Astrocyte of the spinal cord (primary cell): ENCODE data around the gene KRTAP5-11.
"Not testable (repeated sequence)": the region's sequence is repeated elsewhere in the genome, so short reads cannot be mapped to it uniquely, and the experiment has no call there.

Experiments
- DNase-seq: peaks from one replicate; pipeline ENCODE4 v3.0.0; 2011; ENCODE audit warnings: low read depth, low spot score
- H3K4me3 ChIP-seq: 2 replicates; pipeline ENCODE4 v1.5.1; 2011; ENCODE audit warnings: low read depth, mild to moderate bottlenecking, low read length, moderate library complexity
- CTCF ChIP-seq: IDR thresholded peaks from 2 replicates; pipeline ENCODE4 v1.5.1; 2012; ENCODE audit warnings: low read depth, mild to moderate bottlenecking, low read length, inconsistent platforms
- in situ Hi-C: cut with HindIII; loops from 2 replicates; pipeline ENCODE4 v1.10.0; 2017; ENCODE audit warnings: low sequenced_read_pairs

KRTAP5-11 gene

GRCh38 chr11:71604798-71605488 lies 22.3 kb upstream of the KRTAP5-11 start:
- TF ChIP-seq CTCF = peak; percentile 6
- DNase-seq, H3K4me3 ChIP-seq, in situ Hi-C loops: not testable (repeated sequence)

GRCh38 chr11:71603221-71603620 lies 20.5 kb upstream of the KRTAP5-11 start:
- in situ Hi-C loops, DNase-seq: not testable (repeated sequence)

GRCh38 chr11:71589546-71589920 lies 6.9 kb upstream of the KRTAP5-11 start:
- H3K4me3 ChIP-seq, in situ Hi-C loops, DNase-seq: not testable (repeated sequence)

More at GRCh38 chr11:71603221-71603620, 20.5 kb upstream of the KRTAP5-11 start:
- H3K4me3 ChIP-seq = not testable (repeated sequence)

GRCh38 chr11:71588822-71589545 lies 6.3 kb upstream of the KRTAP5-11 start:
- DNase-seq, H3K4me3 ChIP-seq, in situ Hi-C loops: not testable (repeated sequence)

GRCh38 chr11:71588314-71588713 lies 5.6 kb upstream of the KRTAP5-11 start:
- in situ Hi-C loops, H3K4me3 ChIP-seq, DNase-seq: not testable (repeated sequence)

- DNase-seq, H3K4me3 ChIP-seq, in situ Hi-C loops: not testable (repeated sequence)
These were observed 3.0 kb upstream of the KRTAP5-11 start for GRCh38 chr11:71585673-71586072.

GRCh38 chr11:71582969-71583368 lies 294 bp upstream of the KRTAP5-11 start:
- in situ Hi-C loops, H3K4me3 ChIP-seq, DNase-seq: not testable (repeated sequence)

GRCh38 chr11:71581826-71582225 lies 849 bp downstream of the KRTAP5-11 start:
- no peak for TF ChIP-seq CTCF
- no peak for DNase-seq
- H3K4me3 ChIP-seq = no peak overlapping the region
- in situ Hi-C loops = no loop called here

- peak; percentile 96 for TF ChIP-seq CTCF
- peak; percentile 70 for DNase-seq
- in situ Hi-C loops = no loop called here
- no peak overlapping the region for H3K4me3 ChIP-seq
These were observed 2.3 kb downstream of the KRTAP5-11 start for GRCh38 chr11:71580057-71581003.

- H3K4me3 ChIP-seq, in situ Hi-C loops, DNase-seq: not testable (repeated sequence)
These were observed 3.2 kb downstream of the KRTAP5-11 start for GRCh38 chr11:71579513-71579912.
